K562 (cell line): ENCODE results near the gene R3HDM2. TPM values are rescaled to one million over a fixed set of nuclear protein-coding genes. Genes with fewer than 3 reads are reported as not detected.

ENCODE experiments used
- ARHGAP35 ChIP-seq: fragments of 450-650 bp; IDR thresholded peaks from 2 replicates; pipeline ENCODE4 v1.6.1; 2018; ENCODE audit not compliant: partially characterized antibody
- CBX5 ChIP-seq: IDR thresholded peaks from 2 replicates; pipeline ENCODE4 v1.6.1; 2014; ENCODE audit warnings: low read depth, borderline replicate concordance
- CHCHD3 ChIP-seq: fragments of 250-450 bp; sonication (Bioruptor Pico); IDR thresholded peaks from 2 replicates; pipeline ENCODE4 v2.1.2; 2022; ENCODE audit warnings: mild to moderate bottlenecking
- CHD4 ChIP-seq: fragments of 200-600 bp; sonication (generic); IDR thresholded peaks from 3 replicates; pipeline ENCODE4 v1.6.1; 2012; ENCODE audit warnings: low read depth, mild to moderate bottlenecking, mixed read lengths, low read length, inconsistent platforms; ENCODE audit not compliant: insufficient read depth, insufficient replicate concordance, poor library complexity, severe bottlenecking
- FOXK2 ChIP-seq, 2 experiments: fragments of 450-650 bp; IDR thresholded peaks in 1 of 2; conservative IDR thresholded peaks in 1 of 2; 2 replicates each; pipeline ENCODE4 v1.6.1; 2016; ENCODE audit warnings: low read depth in 2 of 2, mild to moderate bottlenecking in 1 of 2
- FOXM1 ChIP-seq, 2 experiments: fragments of 450-650 bp in 1 of 2; sonication (generic) in 1 of 2; formaldehyde crosslinking in 1 of 2; IDR thresholded peaks; 2 replicates each; pipeline versions ENCODE4 v1.6.1 to v1.9.0; 2017 to 2022; ENCODE audit warnings: low read depth in 2 of 2, mild to moderate bottlenecking in 2 of 2, missing genetic modification reagents in 1 of 2, moderate library complexity in 1 of 2
- MED1 ChIP-seq: sonication (generic); formaldehyde crosslinking; IDR thresholded peaks from 2 replicates; pipeline ENCODE4 v1.8.1; 2023; ENCODE audit warnings: missing genetic modification reagents, borderline replicate concordance
- RBM34 ChIP-seq: fragments of 200-400 bp; formaldehyde crosslinking; IDR thresholded peaks from 2 replicates; pipeline ENCODE4 v1.6.1; 2018; ENCODE audit warnings: low read length, borderline replicate concordance; ENCODE audit not compliant: insufficient read depth
- SIN3B ChIP-seq: fragments of 450-650 bp; IDR thresholded peaks from 2 replicates; pipeline ENCODE4 v1.6.1; 2017; ENCODE audit warnings: low read depth, mild to moderate bottlenecking, moderate library complexity
- ZFP30 ChIP-seq: fragments of 250-450 bp; sonication (Bioruptor Pico); IDR thresholded peaks from 2 replicates; pipeline ENCODE4 v1.8.0; 2022; ENCODE audit warnings: moderate library complexity, mild to moderate bottlenecking, inconsistent platforms, borderline replicate concordance
- ZNF174 ChIP-seq: fragments of 250-450 bp; sonication (Bioruptor Pico); IDR thresholded peaks from 2 replicates; pipeline ENCODE4 v1.4.0; 2020; ENCODE audit warnings: mild to moderate bottlenecking
- ZNF232 ChIP-seq: sonication (generic); formaldehyde crosslinking; IDR thresholded peaks from 2 replicates; pipeline ENCODE4 v1.8.0; 2022; ENCODE audit warnings: mild to moderate bottlenecking, missing genetic modification reagents
- ZNF384 ChIP-seq: IDR thresholded peaks from 2 replicates; pipeline ENCODE4 v1.6.1; 2012; ENCODE audit warnings: low read depth, low read length, improper control_type of control experiment
- polyA plus RNA-seq, 8 experiments: library from polyadenylated mRNA; depleted of rRNA in 4 of 8; stranded (reverse) in 5 of 8; unstranded in 3 of 8; fragments of >200 nt; fragmentation: Nextera tagmentation in 2 of 8; fragmentation: Illumina TruSeq in 1 of 8; extraction: Ambion mirVana in 2 of 8; extraction: Trizol in 1 of 8; gene quantifications; 2 replicates each; pipeline versions ENCODE4 v1.2.1 to v1.2.3, GENCODE V29; 2011 to 2014; ENCODE audit warnings: inconsistent platforms in 1 of 8, missing spikeins in 1 of 8
- total RNA-seq, 7 experiments: library from RNA; depleted of rRNA in 6 of 7; stranded (reverse); fragments of >200 nt in 6 of 7; fragmentation: Illumina TruSeq in 2 of 7; extraction: Trizol in 2 of 7; gene quantifications; 2 replicates each; pipeline versions ENCODE4 v1.2.1 to v1.2.3, GENCODE V29; 2011 to 2021; ENCODE audit warnings: low replicate concordance in 1 of 7
- TF ChIP-seq, protein P1 (sequence below): sonication (generic); formaldehyde crosslinking; IDR thresholded peaks from 2 replicates; pipeline ENCODE4 v1.8.0; 2022; ENCODE audit warnings: missing genetic modification reagents, mild to moderate bottlenecking, borderline replicate concordance
- TF ChIP-seq, protein P2 (sequence below), 3 experiments: IDR thresholded peaks in 2 of 3; conservative IDR thresholded peaks in 1 of 3; 2 replicates each; pipeline ENCODE4 v1.5.1; 2011 to 2012; ENCODE audit warnings: low read length in 3 of 3, mild to moderate bottlenecking in 3 of 3, control low read depth in 2 of 3, improper control_type of control experiment in 1 of 3, inconsistent platforms in 1 of 3, low read depth in 1 of 3, mixed read lengths in 1 of 3, moderate library complexity in 1 of 3; ENCODE audit not compliant: insufficient read depth in 2 of 3
- TF ChIP-seq, protein P3 (sequence below): fragments of 200-400 bp; formaldehyde crosslinking; IDR thresholded peaks from 2 replicates; pipeline ENCODE4 v1.6.1; 2017; ENCODE audit warnings: mild to moderate bottlenecking, low read depth, low read length, moderate library complexity
- TF ChIP-seq, protein P4 (sequence below): fragments of 250-450 bp; sonication (Bioruptor Pico); IDR thresholded peaks from 2 replicates; pipeline ENCODE4 v1.5.0; 2021; ENCODE audit warnings: mild to moderate bottlenecking, borderline replicate concordance

Gene R3HDM2
- total and polyA plus RNA-seq, 9 of the 15 experiments (the other 6 are each of a cell fraction or from before 2014, with no cell fraction given) = 3.3 to 18.8 (median 9.0) TPM

DNA sequence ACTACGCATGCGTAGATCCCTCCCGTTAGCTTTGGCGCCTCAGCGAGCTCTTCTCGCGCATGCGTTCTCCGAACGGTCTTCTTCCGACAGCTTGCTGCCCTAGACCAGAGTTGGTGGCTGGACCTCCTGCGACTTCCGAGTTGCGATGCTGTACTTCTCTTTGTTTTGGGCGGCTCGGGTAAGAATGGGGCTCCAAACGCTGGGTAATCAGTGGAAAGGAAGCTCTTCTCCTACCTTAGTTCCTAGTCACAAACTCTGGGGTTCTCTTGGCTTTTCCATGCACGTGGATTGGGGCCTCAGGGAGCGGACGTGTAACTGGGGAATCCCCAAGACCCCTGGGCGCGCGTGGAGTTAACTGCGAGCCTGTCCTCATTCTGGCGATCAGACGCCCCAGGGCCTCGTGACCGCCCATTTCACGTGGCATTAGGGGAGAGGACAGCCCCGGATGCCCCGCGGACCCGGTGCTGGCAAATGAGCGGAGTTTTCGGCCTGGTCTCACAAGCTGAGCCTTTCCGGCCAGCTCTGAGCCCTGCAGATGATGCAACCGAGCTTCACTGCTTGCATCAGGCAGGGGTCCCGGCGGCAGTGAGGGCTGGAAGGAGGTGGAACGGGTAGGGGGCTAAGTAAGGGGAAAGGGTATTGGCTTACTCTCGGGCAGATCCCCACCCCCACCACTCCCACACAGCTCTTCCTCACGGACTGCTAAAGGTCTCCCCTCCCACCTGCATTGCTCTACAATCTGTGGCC lies 201.0 kb downstream of the R3HDM2 start, which contains the start of gene SHMT2 (continued):
- TF ChIP-seq, protein P1, sequence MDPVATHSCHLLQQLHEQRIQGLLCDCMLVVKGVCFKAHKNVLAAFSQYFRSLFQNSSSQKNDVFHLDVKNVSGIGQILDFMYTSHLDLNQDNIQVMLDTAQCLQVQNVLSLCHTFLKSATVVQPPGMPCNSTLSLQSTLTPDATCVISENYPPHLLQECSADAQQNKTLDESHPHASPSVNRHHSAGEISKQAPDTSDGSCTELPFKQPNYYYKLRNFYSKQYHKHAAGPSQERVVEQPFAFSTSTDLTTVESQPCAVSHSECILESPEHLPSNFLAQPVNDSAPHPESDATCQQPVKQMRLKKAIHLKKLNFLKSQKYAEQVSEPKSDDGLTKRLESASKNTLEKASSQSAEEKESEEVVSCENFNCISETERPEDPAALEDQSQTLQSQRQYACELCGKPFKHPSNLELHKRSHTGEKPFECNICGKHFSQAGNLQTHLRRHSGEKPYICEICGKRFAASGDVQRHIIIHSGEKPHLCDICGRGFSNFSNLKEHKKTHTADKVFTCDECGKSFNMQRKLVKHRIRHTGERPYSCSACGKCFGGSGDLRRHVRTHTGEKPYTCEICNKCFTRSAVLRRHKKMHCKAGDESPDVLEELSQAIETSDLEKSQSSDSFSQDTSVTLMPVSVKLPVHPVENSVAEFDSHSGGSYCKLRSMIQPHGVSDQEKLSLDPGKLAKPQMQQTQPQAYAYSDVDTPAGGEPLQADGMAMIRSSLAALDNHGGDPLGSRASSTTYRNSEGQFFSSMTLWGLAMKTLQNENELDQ (CRISPR knock-in tag) = no peak
- TF ChIP-seq RBM34 (no peak), FOXM1 (IDR thresholded peaks at IDR 0.05; ENCODE audit: low read depth) (no peak), FOXM1 (CRISPR knock-in tag; IDR thresholded peaks at IDR 0.05; ENCODE audit: low read depth) (no peak), CBX5 (no peak), FOXK2 (conservative IDR thresholded peaks at IDR 0.05 in 1 of 2, IDR thresholded peaks at IDR 0.05 in 1 of 2; ENCODE audit: low read depth in 2 of 2) (no peak; a peak in 1 of 4 replicates), ARHGAP35 (no peak), MED1 (CRISPR knock-in tag) (no peak), SIN3B (no peak), ZFP30 (CRISPR knock-in tag) (no peak), ZNF232 (no peak; the same call in 1 of the 2 replicates), CHD4 (no peak), ZNF384 (no peak), ZNF174 (CRISPR knock-in tag) (no peak), CHCHD3 (CRISPR knock-in tag) (no peak)
- TF ChIP-seq, protein P2, sequence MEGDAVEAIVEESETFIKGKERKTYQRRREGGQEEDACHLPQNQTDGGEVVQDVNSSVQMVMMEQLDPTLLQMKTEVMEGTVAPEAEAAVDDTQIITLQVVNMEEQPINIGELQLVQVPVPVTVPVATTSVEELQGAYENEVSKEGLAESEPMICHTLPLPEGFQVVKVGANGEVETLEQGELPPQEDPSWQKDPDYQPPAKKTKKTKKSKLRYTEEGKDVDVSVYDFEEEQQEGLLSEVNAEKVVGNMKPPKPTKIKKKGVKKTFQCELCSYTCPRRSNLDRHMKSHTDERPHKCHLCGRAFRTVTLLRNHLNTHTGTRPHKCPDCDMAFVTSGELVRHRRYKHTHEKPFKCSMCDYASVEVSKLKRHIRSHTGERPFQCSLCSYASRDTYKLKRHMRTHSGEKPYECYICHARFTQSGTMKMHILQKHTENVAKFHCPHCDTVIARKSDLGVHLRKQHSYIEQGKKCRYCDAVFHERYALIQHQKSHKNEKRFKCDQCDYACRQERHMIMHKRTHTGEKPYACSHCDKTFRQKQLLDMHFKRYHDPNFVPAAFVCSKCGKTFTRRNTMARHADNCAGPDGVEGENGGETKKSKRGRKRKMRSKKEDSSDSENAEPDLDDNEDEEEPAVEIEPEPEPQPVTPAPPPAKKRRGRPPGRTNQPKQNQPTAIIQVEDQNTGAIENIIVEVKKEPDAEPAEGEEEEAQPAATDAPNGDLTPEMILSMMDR (IDR thresholded peaks at IDR 0.05 in 2 of 3, conservative IDR thresholded peaks at IDR 0.05 in 1 of 3; ENCODE audit: insufficient read depth in 2 of 3, low read depth in 1 of 3, low read length in 3 of 3) = no peak
- TF ChIP-seq, protein P3, sequence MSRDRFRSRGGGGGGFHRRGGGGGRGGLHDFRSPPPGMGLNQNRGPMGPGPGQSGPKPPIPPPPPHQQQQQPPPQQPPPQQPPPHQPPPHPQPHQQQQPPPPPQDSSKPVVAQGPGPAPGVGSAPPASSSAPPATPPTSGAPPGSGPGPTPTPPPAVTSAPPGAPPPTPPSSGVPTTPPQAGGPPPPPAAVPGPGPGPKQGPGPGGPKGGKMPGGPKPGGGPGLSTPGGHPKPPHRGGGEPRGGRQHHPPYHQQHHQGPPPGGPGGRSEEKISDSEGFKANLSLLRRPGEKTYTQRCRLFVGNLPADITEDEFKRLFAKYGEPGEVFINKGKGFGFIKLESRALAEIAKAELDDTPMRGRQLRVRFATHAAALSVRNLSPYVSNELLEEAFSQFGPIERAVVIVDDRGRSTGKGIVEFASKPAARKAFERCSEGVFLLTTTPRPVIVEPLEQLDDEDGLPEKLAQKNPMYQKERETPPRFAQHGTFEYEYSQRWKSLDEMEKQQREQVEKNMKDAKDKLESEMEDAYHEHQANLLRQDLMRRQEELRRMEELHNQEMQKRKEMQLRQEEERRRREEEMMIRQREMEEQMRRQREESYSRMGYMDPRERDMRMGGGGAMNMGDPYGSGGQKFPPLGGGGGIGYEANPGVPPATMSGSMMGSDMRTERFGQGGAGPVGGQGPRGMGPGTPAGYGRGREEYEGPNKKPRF = no peak
- TF ChIP-seq, protein P4, sequence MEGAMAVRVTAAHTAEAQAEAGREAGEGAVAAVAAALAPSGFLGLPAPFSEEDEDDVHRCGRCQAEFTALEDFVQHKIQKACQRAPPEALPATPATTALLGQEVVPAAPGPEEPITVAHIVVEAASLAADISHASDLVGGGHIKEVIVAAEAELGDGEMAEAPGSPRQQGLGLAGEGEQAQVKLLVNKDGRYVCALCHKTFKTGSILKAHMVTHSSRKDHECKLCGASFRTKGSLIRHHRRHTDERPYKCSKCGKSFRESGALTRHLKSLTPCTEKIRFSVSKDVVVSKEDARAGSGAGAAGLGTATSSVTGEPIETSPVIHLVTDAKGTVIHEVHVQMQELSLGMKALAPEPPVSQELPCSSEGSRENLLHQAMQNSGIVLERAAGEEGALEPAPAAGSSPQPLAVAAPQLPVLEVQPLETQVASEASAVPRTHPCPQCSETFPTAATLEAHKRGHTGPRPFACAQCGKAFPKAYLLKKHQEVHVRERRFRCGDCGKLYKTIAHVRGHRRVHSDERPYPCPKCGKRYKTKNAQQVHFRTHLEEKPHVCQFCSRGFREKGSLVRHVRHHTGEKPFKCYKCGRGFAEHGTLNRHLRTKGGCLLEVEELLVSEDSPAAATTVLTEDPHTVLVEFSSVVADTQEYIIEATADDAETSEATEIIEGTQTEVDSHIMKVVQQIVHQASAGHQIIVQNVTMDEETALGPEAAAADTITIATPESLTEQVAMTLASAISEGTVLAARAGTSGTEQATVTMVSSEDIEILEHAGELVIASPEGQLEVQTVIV (CRISPR knock-in tag) = no peak
